ENCODE measurements around the gene SLC22A23. TPM values are rescaled to one million over a fixed set of nuclear protein-coding genes. Genes with fewer than 3 reads are reported as not detected.

The SLC22A23 gene
- total and polyA plus RNA-seq, 2 of the 4 experiments (the other 2 are of a cell fraction) = 0.72 to 1.6 TPM

DNA sequence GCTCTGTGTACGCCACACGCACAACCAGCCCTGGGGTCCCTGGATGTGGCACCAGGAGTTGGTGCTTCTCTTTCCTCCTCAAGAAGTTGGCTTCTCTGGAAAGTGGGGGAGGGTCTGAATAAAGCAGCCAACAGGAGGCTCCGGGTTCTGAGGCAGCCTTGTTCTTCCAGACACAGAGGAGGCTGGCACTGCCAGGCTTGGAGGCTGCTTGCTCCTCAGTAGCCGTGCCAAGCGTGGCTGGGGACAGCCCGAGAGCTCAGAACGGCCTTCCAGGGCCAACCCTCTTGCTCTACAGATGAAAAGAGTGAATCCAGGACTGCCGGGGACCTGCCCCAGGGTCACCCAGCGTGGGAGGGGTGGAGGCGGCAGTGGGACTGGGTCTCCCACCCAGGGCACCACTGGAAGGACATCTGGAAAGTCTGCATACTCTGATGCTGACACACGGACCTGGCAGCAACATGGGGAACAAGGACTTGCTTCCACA, 70.4 kb downstream of the SLC22A23 start:
- H3K4me2 ChIP-seq (ENCODE audit: low read depth, low read length) = no peak overlapping the region
- dilution Hi-C loops (cut with HindIII; ENCODE audit: low sequenced_read_pairs, unreplicated experiment) = no loop called here
- no TSS peak for BruUV-seq (replicated peaks)
- H3K9ac ChIP-seq (ENCODE audit: low read depth, low read length) = no peak overlapping the region
- H2AK5ac ChIP-seq (ENCODE audit: low read depth, low read length) = no peak overlapping the region
- no peak overlapping the region for H4K5ac ChIP-seq (ENCODE audit: low read depth, low read length)
- 0 out of 2 replicates have a peak, but pooled peaks cover 2% of the 10 kb centered on the region for H3K9me3 ChIP-seq (ENCODE audit: control insufficient read depth, insufficient read depth, low read length)
- H3K27me3 ChIP-seq (ENCODE audit: control insufficient read depth, insufficient read depth, low read length) = peaks cover 34% of the 10 kb centered on the region
- no peak overlapping the region for H3K23ac ChIP-seq (ENCODE audit: low read depth, low read length)
- H3K18ac ChIP-seq (ENCODE audit: low read depth, low read length) = no peak overlapping the region
- no peaks in the 10 kb centered on the region for H3K36me3 ChIP-seq (ENCODE audit: control insufficient read depth, insufficient read depth, low read length)
- H2BK5ac ChIP-seq (ENCODE audit: low read depth, low read length, poor library complexity, severe bottlenecking) = no peak overlapping the region
- no peak overlapping the region for H3K27ac ChIP-seq (ENCODE audit: insufficient read depth, low read length)
- 0 out of 2 replicates have a peak, but pooled peaks cover 4% of the 10 kb centered on the region for H3K9me1 ChIP-seq (ENCODE audit: insufficient read depth, low read length)
- no peak overlapping the region for H3K4me3 ChIP-seq (ENCODE audit: insufficient read depth, low read depth, low read length)
- DNase-seq (no peak), ATAC-seq (ENCODE audit: low read depth) (no peak)
- intact Hi-C loops (cut with micrococcal nuclease) = no loop called here
- CTCF ChIA-PET = no interaction called here
- no peak overlapping the region for H4K8ac ChIP-seq (ENCODE audit: low read depth in 2 of 2, low read length in 2 of 2)
- TF ChIP-seq BHLHE40 (IDR thresholded peaks at IDR 0.05; ENCODE audit: low read depth, low read length) = no peak
- TF ChIP-seq RCOR1 (IDR thresholded peaks at IDR 0.05; ENCODE audit: insufficient replicate concordance, low read length) = no peak
- TF ChIP-seq MAFK (IDR thresholded peaks at IDR 0.05; ENCODE audit: low read depth, low read length) = no peak
- no peak for TF ChIP-seq POLR2A (IDR thresholded peaks at IDR 0.05; ENCODE audit: low read depth, low read length)
- TF ChIP-seq FOS (IDR thresholded peaks at IDR 0.05; ENCODE audit: low read depth, low read length) = no peak
- no peak for TF ChIP-seq SMC3 (IDR thresholded peaks at IDR 0.05; ENCODE audit: low read depth, low read length)
- TF ChIP-seq, protein P1, sequence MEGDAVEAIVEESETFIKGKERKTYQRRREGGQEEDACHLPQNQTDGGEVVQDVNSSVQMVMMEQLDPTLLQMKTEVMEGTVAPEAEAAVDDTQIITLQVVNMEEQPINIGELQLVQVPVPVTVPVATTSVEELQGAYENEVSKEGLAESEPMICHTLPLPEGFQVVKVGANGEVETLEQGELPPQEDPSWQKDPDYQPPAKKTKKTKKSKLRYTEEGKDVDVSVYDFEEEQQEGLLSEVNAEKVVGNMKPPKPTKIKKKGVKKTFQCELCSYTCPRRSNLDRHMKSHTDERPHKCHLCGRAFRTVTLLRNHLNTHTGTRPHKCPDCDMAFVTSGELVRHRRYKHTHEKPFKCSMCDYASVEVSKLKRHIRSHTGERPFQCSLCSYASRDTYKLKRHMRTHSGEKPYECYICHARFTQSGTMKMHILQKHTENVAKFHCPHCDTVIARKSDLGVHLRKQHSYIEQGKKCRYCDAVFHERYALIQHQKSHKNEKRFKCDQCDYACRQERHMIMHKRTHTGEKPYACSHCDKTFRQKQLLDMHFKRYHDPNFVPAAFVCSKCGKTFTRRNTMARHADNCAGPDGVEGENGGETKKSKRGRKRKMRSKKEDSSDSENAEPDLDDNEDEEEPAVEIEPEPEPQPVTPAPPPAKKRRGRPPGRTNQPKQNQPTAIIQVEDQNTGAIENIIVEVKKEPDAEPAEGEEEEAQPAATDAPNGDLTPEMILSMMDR (conservative IDR thresholded peaks at IDR 0.05; ENCODE audit: low read depth, low read length) = no peak
- TF ChIP-seq RAD21 (IDR thresholded peaks at IDR 0.05; ENCODE audit: low read length) = no peak
- no peak for TF ChIP-seq NFE2L2 (IDR thresholded peaks at IDR 0.05; ENCODE audit: low read depth, low read length)
- no peak for TF ChIP-seq MAZ (IDR thresholded peaks at IDR 0.05; ENCODE audit: borderline replicate concordance, low read depth, low read length)
- TF ChIP-seq MXI1 (IDR thresholded peaks at IDR 0.05; ENCODE audit: borderline replicate concordance, low read depth, low read length) = no peak
- TF ChIP-seq, protein P2, sequence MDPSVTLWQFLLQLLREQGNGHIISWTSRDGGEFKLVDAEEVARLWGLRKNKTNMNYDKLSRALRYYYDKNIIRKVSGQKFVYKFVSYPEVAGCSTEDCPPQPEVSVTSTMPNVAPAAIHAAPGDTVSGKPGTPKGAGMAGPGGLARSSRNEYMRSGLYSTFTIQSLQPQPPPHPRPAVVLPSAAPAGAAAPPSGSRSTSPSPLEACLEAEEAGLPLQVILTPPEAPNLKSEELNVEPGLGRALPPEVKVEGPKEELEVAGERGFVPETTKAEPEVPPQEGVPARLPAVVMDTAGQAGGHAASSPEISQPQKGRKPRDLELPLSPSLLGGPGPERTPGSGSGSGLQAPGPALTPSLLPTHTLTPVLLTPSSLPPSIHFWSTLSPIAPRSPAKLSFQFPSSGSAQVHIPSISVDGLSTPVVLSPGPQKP (IDR thresholded peaks at IDR 0.05; ENCODE audit: borderline replicate concordance, low read depth, low read length) = no peak
- TF ChIP-seq, protein P3, sequence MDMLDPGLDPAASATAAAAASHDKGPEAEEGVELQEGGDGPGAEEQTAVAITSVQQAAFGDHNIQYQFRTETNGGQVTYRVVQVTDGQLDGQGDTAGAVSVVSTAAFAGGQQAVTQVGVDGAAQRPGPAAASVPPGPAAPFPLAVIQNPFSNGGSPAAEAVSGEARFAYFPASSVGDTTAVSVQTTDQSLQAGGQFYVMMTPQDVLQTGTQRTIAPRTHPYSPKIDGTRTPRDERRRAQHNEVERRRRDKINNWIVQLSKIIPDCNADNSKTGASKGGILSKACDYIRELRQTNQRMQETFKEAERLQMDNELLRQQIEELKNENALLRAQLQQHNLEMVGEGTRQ (IDR thresholded peaks at IDR 0.05; ENCODE audit: low read depth, low read length) = no peak
- TF ChIP-seq CHD1 (IDR thresholded peaks at IDR 0.05; ENCODE audit: low read depth, low read length) = no peak
- TF ChIP-seq CEBPB (IDR thresholded peaks at IDR 0.05; ENCODE audit: low read depth, low read length) = no peak
- TF ChIP-seq RFX5 (IDR thresholded peaks at IDR 0.05; ENCODE audit: low read depth, low read length) = no peak
- no peak overlapping the region for H2AFZ ChIP-seq (replicated peaks; ENCODE audit: low read length, poor library complexity)
- H3K56ac ChIP-seq (ENCODE audit: extremely low read depth, insufficient read depth, low read length) = no peak overlapping the region
- no peak overlapping the region for H2BK20ac ChIP-seq (ENCODE audit: low read depth, low read length)
- H3K4ac ChIP-seq (ENCODE audit: low read depth, low read length) = no peak overlapping the region
- H3K4me1 ChIP-seq (ENCODE audit: control insufficient read depth, insufficient read depth, low read length) = 0 out of 2 replicates have a peak, but pooled peaks cover 2% of the 10 kb centered on the region
- no peak overlapping the region for H3K14ac ChIP-seq (replicated peaks; ENCODE audit: low read depth, low read length)
- H3K79me1 ChIP-seq (ENCODE audit: low read depth in 1 of 2, low read length in 2 of 2) = no peaks in the 10 kb centered on the region
- WGBS, 2 experiments (ENCODE audit: extremely low coverage in 2 of 2, insufficient read length in 1 of 2) = 73% methylated on average over 5 of the region's 11 CpGs; no CpG with 5 or more reads in 1 of the 2 experiments
- POLR2A ChIA-PET (ENCODE audit: unreplicated experiment) = no interaction called here
- H2AK9ac ChIP-seq (replicated peaks; ENCODE audit: low read depth, low read length, poor library complexity) = no peak overlapping the region
- no peaks in the 10 kb centered on the region for H4K20me1 ChIP-seq (ENCODE audit: insufficient read depth, low read length)
- H2BK15ac ChIP-seq (ENCODE audit: low read depth, low read length) = no peak overlapping the region
- in situ Hi-C loops (cut with MboI; ENCODE audit: low sequenced_read_pairs) = no loop called here
- no peak overlapping the region for H2BK120ac ChIP-seq (ENCODE audit: low read depth, low read length)
- H4K91ac ChIP-seq (ENCODE audit: insufficient read depth, low read depth, low read length) = no peak overlapping the region
